GM18520 (cell line): ENCODE data around the gene C9orf50.
"Not testable (repeated sequence)": the region's sequence is repeated elsewhere in the genome, so short reads cannot be mapped to it uniquely, and the experiment has no call there.

Source experiments
- ATAC-seq: cut with Tn5 transposase; IDR thresholded peaks from one replicate; pipeline ENCODE4 v1.9.1; 2021; ENCODE audit not compliant: unreplicated experiment

The C9orf50 gene

DNA sequence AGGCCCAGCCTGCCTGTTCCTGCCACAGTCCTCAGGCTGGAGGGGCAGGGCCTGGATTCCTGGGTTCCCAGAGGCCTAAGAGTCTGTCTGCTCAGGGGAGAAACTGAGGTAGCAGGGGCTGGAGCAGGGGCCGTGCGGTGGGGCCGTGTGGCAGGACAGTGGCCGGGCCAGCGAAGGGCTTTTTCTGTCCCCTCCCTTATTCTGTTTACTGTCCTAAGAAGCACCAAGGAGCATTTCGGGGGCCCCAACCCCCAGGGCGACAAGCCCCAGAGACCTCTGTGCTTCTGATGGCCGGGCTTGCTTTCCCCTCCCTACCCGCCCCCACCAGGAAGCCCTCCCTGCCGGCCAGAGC, 27.8 kb upstream of the C9orf50 start:
- ATAC-seq, result no peak

DNA sequence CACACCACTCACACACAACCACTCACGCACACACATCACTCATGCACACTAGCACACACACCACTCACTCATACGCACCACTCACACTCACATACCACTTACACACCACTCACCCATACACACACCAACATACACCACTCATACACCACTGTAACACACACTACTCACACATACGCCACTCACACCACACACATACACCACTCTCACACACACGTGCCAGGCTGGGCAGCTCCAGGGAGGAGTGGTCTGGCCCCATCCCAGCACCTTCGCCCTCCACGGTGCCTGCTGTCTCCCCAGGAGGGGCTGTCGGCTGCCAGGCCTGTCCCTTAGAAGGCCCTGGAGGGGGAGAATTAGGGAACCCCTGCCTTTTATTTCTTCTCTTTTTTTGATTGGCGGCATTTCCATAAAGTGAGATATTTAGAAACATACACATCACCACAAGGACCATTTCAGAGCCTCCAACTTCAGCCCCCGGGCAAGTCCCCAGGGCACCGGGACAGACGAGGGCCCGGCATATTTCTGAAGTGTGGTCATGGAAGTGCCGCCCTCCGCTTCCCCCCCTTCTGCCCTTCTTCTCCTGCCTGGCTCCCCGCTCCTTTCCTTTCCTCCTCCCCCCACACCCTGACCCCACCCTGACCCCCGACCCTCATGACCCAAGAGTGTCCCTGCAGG, 27.3 kb upstream of the C9orf50 start:
- ATAC-seq, result no peak

DNA sequence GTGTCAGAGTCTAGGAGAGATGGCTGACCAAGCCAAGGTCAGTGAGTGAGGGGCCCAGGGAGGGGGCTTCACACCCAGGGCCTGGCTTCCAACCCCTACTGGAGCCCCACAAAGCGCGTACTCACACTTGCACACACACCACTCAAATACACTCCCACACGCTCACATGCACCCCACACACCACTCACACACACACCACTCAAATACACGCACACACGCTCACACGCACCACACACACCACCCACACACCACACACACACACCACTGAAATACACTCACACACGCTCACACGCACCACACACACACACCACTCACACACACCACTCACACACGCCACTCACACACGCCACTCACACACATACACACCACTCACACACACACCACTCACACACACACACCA, 26.7 kb upstream of the C9orf50 start:
- no peak for ATAC-seq

DNA sequence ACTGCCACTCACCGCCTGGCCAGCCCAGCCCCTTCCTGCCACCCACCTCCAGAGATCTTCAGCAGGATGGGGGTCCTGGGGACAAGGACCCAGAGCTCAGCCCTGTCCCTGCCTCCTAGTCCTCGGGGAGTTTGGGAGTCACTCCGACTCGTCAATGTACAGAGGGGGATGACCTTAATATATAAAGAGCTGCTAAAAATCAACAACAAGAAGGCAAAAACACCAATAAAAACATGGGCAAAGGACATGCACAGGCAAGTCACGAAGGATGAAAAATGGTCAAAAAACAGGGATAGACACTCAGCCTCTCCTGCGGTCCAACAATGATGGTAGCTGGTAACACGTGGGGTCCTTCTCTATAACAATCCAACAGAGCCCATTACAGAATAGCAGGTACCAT, 25.8 kb upstream of the C9orf50 start:
- ATAC-seq, result no peak

DNA sequence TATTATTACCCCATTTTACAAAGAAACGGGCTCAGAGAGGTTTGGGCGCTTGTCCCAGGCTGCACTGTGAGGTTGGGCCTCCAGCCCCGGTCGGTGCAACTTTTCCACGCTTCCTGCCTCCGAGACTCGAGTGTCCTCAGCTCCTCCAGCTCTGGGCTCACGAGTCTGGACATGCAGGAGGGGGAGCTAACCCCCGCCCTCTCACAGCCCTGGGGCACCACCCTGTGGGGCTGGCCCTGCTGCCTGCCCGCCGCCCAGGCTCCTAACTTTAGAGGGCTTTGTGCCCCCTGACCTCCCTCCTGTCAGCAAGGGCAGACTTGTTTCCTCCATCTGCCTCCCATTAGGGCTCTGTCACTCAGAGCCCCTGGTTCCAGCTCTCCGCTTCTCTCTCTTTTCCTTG, 25.4 kb upstream of the C9orf50 start:
- ATAC-seq, result no peak

DNA sequence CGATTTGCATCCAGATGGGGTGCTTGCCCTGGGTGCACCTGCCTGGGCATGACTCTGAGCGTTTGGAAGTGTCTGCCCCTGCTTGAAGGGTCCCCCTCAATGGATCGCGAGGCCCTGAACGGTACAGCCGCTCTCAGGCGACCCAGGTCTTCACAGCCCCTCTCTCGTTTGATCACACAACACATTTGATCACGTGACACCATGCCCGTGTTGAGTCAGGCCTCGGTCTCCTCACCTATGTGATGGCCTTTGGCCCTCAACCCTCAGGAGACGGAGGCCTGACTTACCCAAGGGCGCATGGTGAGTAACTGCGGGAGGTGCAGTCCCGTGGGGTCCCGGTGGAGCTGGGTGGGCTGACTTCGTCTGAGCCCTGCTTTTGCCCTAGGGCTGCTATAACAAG, 24.0 kb upstream of the C9orf50 start:
- ATAC-seq, result no peak

DNA sequence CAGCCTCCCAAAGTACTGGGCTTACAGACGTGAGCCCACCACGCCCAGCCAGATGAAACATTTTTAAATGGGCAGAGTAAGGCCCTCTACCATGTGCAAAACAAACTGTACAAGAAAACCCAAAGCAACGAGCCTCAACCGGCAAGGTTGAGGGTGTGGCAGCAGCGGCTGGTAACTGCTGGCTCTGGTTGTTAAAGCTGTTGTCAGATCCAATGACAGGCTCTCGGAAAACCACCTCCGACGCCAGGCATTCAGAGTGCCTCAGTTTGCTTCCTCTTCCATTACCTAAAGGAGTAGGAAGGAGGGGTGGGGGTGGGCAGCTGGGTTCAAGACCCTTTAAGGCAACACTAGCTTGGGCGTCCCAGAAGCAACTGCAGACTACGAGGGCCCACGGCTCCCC, 23.5 kb upstream of the C9orf50 start:
- no peak for ATAC-seq

DNA sequence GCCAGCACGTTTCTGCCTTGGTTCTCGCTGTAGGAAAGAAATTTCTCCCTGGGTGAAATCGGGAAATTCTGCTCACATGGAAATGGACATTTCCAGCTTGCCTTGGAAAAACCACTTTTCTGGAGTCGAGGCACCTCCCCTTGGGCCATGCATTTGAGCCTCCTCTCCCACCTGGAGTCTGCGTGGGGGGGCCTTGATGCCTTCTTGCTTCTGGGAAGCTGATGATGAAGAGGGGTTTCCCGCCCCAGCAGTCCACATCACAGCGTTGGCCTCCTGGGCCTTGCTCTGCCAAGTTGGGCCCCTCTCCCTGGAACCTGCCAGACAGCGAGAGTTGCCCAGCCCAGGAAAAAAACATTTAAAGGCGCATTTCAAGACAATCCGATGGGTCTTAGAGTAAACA, 22.8 kb upstream of the C9orf50 start:
- no peak for ATAC-seq

DNA sequence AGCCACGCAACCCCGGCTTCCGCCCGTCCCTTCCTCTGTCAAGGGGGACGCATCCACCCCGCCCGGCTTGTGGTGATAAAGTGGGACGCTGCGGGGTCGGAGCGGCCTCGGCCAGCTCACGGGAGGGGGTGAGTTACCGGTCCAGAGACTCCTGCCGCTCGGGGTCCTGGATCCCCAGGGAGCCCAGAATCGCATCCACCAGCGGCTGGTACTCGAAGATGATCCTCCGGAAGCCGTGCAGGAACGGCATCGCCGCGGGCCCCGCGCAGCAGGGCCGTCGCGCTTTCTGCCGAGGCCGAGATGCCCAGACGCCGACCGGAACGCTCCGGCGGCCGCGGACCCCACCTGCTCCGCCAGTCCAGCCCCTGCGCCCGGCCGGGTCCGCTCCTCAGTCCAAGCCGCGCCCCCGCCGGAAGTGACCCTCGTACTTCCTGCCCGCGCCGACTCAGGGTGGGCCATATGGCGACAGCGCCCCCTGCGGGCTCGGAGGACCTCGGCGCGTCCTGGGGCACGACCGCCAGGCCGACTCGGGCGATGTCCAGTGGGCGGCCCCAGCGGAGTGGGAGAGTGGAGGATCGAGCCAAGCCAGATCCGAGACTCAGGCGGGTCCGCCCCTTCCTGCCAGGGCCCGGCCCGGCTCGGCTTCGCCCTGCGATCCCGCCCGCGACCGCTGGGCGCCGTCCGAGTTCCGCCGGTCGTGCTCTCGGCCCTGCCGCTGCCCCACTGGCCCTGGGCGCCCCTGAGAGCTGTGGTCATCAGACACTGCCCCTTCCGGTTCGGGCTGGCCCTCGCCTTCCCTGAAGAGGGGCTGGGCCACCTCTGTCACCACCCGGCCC, 21.1 kb upstream of the C9orf50 start, which contains the start of gene ASB6:
TSS of gene ASB6 (minus strand) at position 402 of the 836 bp plus-strand sequence. CDS start at position 250, 152 bp downstream.
- ATAC-seq, result peak; percentile 87

DNA sequence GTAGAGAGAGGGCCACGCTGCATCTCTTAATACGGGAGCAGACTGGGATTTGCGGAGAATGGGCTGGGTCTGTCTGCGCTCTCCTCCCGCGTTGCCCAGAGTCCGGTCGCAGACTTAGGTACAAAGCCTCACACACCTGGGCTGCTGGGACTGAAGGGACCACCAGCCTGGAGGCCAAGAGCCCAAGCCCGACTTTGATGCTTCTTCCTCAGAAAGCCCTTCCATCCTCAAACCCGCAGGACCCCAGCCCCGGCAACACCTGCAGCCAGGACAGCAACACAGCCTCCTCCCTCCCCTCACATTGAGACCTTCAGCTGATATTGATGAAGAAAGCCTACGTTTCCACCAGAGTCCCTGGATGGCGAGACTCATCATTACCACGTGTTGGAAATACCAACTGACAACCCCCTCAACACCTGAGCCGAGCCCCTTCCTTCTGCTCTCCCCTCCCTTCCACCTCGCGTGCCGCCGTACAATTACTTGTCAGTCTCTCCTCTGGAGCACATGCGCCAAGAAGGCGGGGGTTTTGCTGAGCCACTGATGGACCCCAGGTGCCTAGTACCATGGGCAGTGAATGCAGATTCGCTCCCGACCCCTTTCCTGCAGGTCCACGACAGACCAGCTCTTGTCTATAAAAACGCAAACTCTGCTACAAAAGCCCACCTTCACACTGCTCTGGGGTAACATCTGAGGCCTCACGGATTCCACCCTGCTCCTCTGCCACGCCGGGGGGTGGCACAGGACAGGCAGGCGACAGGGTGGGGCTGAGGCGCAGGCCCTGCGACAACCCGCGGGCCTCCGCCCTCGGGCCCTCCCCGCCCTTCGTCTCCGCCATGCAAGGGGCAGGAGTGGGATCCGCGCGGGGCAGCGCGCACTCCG, 20.2 kb upstream of the C9orf50 start:
- no peak for ATAC-seq

DNA sequence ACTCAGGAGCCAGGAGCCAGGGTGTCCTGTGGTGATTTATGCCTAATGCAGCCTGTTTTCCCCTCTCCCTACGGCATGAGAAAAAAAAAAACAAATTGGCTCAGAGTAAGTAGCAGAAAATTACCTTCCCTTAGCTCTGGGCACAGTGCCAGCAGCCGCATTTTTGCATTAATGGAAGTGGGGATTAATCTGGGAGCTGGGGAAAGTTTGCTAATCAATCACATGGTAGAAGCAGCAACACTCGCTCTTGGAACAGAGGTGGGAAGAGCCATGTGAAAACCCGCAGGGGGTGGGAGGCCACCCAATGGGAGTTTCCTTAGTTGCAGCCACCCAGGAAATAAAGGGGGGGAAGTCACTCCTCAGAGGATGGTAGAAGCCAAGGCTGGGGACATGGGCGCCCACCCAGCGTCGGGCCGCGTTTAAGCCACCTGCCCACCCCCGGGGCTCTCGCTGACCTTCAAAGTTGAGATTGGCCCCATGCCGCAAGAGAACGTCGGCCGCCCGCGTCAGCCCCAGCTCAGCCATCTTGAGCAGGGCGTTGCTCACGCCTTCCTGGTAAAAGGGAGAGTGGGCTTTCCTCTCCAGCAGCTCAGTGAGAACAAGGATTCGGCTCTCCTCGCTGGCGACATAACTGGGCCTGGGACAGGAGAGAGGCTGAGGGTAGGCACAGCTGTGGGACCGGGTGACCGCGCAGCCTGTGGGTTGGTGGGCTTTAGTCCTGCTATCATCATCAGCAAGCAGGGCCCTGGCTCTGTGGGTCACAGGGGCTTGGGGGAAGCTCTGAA, 19.4 kb upstream of the C9orf50 start:
- no peak for ATAC-seq

DNA sequence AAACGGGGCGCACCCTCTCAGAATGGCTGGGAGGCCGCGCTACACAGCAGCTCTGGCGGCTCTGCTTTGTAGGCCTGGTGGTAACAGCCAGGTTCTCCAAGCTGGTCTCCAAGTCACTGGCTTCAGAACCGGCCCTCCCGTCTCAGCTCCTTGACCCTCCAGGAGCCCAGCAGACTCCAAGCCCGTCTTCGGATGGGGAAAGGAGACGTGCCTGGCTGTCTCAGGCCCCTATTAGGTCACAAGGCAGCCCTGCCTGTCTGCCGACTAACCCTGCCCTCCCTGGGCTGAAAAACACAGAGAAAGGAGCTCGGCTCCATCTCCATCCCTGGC, 18.8 kb upstream of the C9orf50 start:
- no peak for ATAC-seq

DNA sequence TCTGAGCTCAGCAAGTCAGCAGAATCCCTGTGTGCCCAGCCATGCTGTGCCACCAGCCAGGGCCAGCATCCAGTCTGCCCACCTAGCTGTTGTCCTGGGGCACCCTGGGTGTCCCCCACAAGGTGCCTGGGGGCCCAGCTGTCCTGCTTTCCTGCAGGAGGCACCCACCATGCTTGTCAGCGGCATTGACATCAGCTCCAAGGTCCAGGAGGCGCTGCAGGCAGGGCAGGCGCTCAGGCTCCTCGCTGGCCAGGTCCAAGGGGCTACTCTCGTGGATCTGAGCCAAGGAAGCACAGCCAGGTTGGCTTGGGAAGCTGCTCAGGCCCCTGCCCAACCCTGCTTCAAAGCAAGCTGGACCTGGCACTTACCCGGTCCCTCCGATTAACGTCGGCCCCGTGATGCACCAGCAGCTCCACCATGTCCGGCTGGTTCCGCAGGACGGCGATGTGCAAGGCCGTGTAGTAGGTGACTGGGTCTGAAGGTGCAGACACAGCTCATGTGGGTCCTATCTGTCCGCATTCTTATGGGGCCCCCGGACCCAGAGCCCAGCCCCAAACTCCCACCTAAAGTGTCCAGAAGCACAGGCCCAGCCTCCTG, 18.2 kb upstream of the C9orf50 start:
- ATAC-seq, result no peak

DNA sequence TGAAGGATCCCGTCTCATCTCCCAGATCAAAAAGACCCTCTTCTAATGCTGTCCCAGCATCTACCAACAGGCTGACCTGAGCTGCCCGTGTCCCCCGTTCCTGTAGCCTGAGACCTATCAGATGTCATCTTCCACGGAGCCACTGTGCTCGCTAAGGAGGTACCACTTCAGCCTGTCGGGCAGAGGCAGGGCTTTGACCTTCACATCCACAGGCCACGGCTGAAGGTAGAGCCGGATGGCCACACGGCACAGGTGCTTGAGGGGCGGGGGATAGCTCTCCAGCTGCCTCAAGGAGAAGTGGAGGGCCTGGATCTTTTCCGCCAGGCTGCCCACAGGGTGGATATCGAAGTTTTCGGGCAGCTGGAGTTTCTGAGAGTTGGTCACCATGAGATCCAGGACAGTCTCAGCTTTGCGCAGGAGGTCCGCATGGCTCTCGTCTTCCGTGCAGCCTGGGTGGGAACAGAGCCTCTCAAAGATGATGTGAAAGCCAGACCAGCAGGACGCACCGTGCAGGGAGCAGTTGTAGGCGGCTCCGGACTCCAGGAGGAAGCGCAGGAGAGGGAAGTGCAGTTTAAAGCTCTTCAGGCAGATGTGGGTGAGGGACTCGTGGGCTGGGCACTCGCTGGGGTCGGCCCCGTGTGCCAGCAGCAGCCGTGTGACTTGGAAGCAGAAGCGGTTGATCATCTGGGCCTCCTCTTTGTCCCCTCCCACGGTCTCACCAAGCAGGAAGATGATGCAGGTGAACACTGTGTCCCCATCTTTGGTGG, 17.0 kb upstream of the C9orf50 start:
- no peak for ATAC-seq

DNA sequence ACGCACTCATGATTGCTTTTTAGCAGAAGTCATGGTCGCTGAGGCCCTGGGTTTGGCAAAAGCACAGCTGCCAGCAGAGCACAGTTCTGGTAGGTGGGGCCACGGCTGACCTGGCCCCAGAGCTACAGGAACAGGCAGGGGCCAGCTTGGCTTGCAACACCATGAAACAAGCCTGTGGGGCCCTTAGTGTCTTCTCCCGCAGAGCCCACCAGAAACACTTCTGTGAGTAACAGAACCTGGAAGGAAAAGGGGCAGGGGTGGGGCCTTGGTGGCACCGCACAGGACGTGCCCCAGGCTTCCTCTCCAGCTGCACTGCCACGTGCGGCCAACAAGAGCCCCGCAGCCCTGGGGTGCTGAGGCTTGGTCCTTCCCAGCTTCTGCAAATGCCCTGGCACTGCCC, 16.2 kb upstream of the C9orf50 start:
- no peak for ATAC-seq

DNA sequence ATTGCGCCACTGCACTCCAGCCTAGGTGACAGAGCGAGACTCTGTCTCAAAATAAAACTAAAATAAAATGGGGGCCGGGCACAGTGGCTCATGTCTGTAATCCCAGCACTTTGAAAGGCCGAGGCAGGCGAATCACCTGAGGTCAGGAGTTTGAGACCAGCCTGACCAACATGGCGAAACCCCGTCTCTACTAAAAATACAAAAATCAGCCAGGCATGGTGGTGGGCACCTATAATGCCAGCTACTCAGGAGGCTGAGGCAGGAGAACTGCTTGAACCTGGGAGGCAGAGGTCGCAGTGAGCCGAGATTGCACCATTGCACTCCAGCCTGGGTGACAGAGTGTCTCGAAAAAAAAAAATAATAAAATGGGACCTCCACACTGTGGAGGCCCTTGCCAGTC, 15.4 kb upstream of the C9orf50 start:
- not testable (repeated sequence) for ATAC-seq

DNA sequence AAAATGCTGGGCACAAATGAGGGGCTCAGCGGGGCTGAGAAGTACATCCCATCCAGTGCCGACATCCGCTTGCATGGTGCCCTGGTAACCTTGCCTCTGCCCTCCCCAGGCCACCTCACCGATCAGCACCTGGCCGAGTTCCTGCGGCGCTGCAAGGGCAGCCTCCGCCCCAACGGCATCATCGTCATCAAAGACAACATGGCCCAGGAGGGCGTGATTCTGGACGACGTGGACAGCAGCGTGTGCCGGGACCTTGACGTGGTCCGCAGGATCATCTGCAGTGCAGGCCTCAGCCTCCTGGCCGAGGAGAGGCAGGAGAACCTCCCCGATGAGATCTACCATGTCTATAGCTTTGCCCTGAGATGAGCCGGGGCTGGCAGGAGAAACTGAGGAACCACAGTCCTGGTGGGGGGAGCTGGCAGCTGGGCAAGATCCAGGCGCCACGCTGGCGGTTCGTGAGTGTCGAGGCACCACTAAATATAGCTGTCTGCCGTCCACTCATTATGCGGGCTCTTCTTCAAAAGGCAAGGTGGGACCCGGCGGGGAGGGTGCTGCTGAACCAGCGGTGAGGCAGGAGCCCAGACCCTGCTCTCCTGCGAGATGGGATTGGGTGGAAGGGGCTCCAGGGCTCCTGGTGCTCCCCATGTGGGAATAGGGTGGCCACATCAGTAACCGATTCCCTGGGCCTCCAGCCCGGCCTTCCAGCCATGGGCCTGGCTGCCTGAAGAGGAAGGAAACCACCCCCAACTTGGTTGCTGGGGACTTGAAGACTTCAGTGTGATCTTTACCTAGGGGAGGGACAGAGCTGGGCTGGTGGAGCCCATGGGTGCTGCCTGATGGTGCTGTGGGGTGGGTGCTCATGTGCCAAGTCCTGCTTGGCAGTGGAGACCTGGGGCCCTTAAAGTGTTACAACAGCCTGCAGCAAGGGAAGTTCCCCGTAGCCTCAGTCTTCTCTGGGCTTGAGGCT, 14.5 kb upstream of the C9orf50 start:
- ATAC-seq, result no peak

DNA sequence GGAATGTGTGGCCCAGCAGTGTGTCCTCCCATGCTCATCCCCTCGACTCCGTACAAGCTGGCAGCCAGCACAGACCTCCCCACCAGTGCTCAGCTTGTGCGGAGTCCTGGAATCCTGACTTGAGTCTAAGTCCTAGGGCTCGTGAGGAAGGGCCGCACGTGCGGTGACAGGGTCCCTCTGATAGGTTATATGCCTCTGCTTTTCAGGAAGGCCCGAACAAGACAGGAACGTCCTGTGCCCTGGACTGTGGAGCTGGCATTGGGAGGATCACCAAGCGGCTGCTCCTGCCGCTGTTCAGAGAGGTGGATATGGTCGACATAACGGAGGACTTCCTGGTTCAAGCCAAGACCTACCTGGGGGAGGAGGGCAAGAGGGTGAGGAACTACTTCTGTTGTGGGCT, 12.9 kb upstream of the C9orf50 start:
- no peak for ATAC-seq

DNA sequence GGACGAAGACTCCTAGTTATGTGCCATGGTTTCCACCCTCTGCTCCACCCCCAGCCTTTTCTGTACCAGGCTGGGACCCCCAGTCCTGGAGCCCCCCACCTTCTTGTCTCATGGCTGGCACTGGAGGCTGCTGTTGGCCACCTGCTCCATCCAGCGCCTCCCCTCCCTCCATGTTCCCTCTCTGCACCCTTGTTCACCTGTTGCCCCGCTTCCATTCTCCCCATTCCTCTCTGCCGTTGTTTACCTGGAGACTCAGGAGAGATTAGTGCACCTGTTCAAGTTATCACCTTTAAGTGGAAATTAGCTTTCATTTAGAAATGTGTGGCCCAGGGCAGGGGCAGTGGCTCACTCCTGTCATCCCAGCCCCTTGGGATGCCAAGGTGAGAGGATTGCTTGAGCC, 12.3 kb upstream of the C9orf50 start:
- no peak for ATAC-seq
